H9 (cell line): Measurements from ENCODE around the gene NFKB2. TPM values are rescaled to one million over a fixed set of nuclear protein-coding genes. Genes with fewer than 3 reads are reported as not detected.

Experiments used
- DNase-seq: peaks from one replicate; pipeline ENCODE4 v3.0.0-alpha.2; 2017
- H2AFZ ChIP-seq: one replicate; pipeline ENCODE4 v1.6.1; 2013; ENCODE audit warnings: mild to moderate bottlenecking, low read length, control low read depth, moderate library complexity
- H2AK5ac ChIP-seq: 2 replicates; pipeline ENCODE4 v1.6.1; 2013; ENCODE audit warnings: low read length, control low read depth, mixed read lengths; ENCODE audit not compliant: insufficient read length
- H2BK120ac ChIP-seq: one replicate; pipeline ENCODE4 v1.6.1; 2013; ENCODE audit warnings: low read depth, mild to moderate bottlenecking, low read length, control low read depth, inconsistent platforms; ENCODE audit not compliant: poor library complexity, severe bottlenecking
- H2BK12ac ChIP-seq: 2 replicates; pipeline ENCODE4 v1.6.1; 2013; ENCODE audit warnings: low read length, control low read depth, mixed read lengths, low read depth; ENCODE audit not compliant: insufficient read length
- H2BK15ac ChIP-seq: 2 replicates; pipeline ENCODE4 v1.6.1; 2013; ENCODE audit warnings: low read depth, low read length, control low read depth
- H2BK20ac ChIP-seq: one replicate; pipeline ENCODE4 v1.6.1; 2013; ENCODE audit warnings: low read depth, mild to moderate bottlenecking, low read length, control low read depth, inconsistent platforms; ENCODE audit not compliant: poor library complexity, severe bottlenecking
- H2BK5ac ChIP-seq: 2 replicates; pipeline ENCODE4 v1.6.1; 2013; ENCODE audit warnings: low read length, control low read depth, mixed read lengths; ENCODE audit not compliant: insufficient read length
- H3K14ac ChIP-seq: 2 replicates; pipeline ENCODE4 v1.6.1; 2013; ENCODE audit warnings: low read length, control low read depth; ENCODE audit not compliant: insufficient read depth
- H3K18ac ChIP-seq: 2 replicates; pipeline ENCODE4 v1.6.1; 2013; ENCODE audit warnings: low read depth, mild to moderate bottlenecking, mixed read lengths, low read length, control low read depth; ENCODE audit not compliant: insufficient read length
- H3K23ac ChIP-seq: 2 replicates; pipeline ENCODE4 v1.6.1; 2013; ENCODE audit warnings: low read length, control low read depth, mixed read lengths, low read depth; ENCODE audit not compliant: insufficient read length
- H3K23me2 ChIP-seq: 2 replicates; pipeline ENCODE4 v1.6.1; 2013; ENCODE audit warnings: low read depth, mild to moderate bottlenecking, mixed read lengths, low read length, control low read depth; ENCODE audit not compliant: insufficient read length, poor library complexity, severe bottlenecking
- H3K27ac ChIP-seq: 2 replicates; pipeline ENCODE4 v1.5.1; 2013; ENCODE audit warnings: low read length, control low read depth, mixed read lengths, low read depth; ENCODE audit not compliant: insufficient read length
- H3K27me3 ChIP-seq: 2 replicates; pipeline ENCODE4 v1.6.1; 2013; ENCODE audit warnings: low read length, control low read depth, inconsistent platforms; ENCODE audit not compliant: insufficient read depth
- H3K4ac ChIP-seq: 2 replicates; pipeline ENCODE4 v1.6.1; 2013; ENCODE audit warnings: low read depth, mild to moderate bottlenecking, control low read depth, inconsistent platforms, low read length, moderate library complexity
- H3K4me1 ChIP-seq: 2 replicates; pipeline ENCODE4 v1.6.1; 2013; ENCODE audit warnings: low read length, control low read depth, inconsistent platforms; ENCODE audit not compliant: insufficient read depth
- H3K4me2 ChIP-seq: 2 replicates; pipeline ENCODE4 v1.6.1; 2013; ENCODE audit warnings: low read length, control low read depth, mixed read lengths; ENCODE audit not compliant: insufficient read length, insufficient read depth
- H3K56ac ChIP-seq: 2 replicates; pipeline ENCODE4 v1.6.1; 2013; ENCODE audit warnings: low read depth, mild to moderate bottlenecking, mixed read lengths, low read length, control low read depth; ENCODE audit not compliant: insufficient read length
- H3K79me1 ChIP-seq: 2 replicates; pipeline ENCODE4 v1.6.1; 2013; ENCODE audit warnings: low read depth, mild to moderate bottlenecking, moderate library complexity, low read length, control low read depth, inconsistent platforms; ENCODE audit not compliant: insufficient read depth, poor library complexity, severe bottlenecking
- H3K79me2 ChIP-seq: 2 replicates; pipeline ENCODE4 v1.6.1; 2013; ENCODE audit warnings: low read length, control low read depth, inconsistent platforms; ENCODE audit not compliant: insufficient read depth
- H3K9ac ChIP-seq: 2 replicates; pipeline ENCODE4 v1.6.1; 2013; ENCODE audit warnings: low read length, control low read depth, mixed read lengths; ENCODE audit not compliant: insufficient read length; ENCODE audit errors: extremely low read depth
- H3K9me3 ChIP-seq: one replicate; pipeline ENCODE4 v1.6.1; 2013; ENCODE audit warnings: low read depth, low read length, inconsistent platforms; ENCODE audit not compliant: control insufficient read depth
- H3T11ph ChIP-seq: one replicate; pipeline ENCODE4 v1.6.1; 2013; ENCODE audit warnings: mild to moderate bottlenecking, low read length, control low read depth, inconsistent platforms
- H4K20me1 ChIP-seq: one replicate; pipeline ENCODE4 v1.6.1; 2013; ENCODE audit not compliant: control insufficient read depth, insufficient read length, insufficient read depth
- H4K5ac ChIP-seq: 2 replicates; pipeline ENCODE4 v1.6.1; 2013; ENCODE audit warnings: low read depth, mild to moderate bottlenecking, mixed read lengths, low read length, control low read depth; ENCODE audit not compliant: insufficient read length
- H4K8ac ChIP-seq: replicated peaks from 2 replicates; pipeline ENCODE4 v1.6.1; 2013; ENCODE audit warnings: low read length, control low read depth, mixed read lengths, low read depth; ENCODE audit not compliant: insufficient read length
- H4K91ac ChIP-seq: 2 replicates; pipeline ENCODE4 v1.6.1; 2013; ENCODE audit warnings: low read depth, mild to moderate bottlenecking, moderate library complexity, mixed read lengths, low read length, control low read depth; ENCODE audit not compliant: insufficient read length
- H3K27ac Mint-ChIP-seq, 3 experiments: 2 replicates in 2 of 3; 3 replicates in 1 of 3; pipeline ENCODE4 v1.8.0; 2020 to 2021; ENCODE audit warnings: mixed read lengths in 3 of 3, mild to moderate bottlenecking in 1 of 3, moderate library complexity in 1 of 3
- H3K27me3 Mint-ChIP-seq: 2 replicates; pipeline ENCODE4 v1.8.0; 2021; ENCODE audit warnings: low read depth, mild to moderate bottlenecking, moderate library complexity, mixed read lengths
- H3K36me3 Mint-ChIP-seq, 3 experiments: 2 replicates in 2 of 3; 3 replicates in 1 of 3; pipeline ENCODE4 v1.8.0; 2020 to 2021; ENCODE audit warnings: low read depth in 3 of 3, mixed read lengths in 3 of 3; ENCODE audit not compliant: insufficient read depth in 1 of 3
- H3K4me1 Mint-ChIP-seq, 2 experiments: 2 replicates each; pipeline ENCODE4 v1.8.0; 2020; ENCODE audit warnings: mixed read lengths in 2 of 2
- H3K4me3 Mint-ChIP-seq, 2 experiments: 2 replicates in 1 of 2; 3 replicates in 1 of 2; pipeline ENCODE4 v1.8.0; 2020 to 2021; ENCODE audit warnings: mild to moderate bottlenecking in 2 of 2, mixed read lengths in 2 of 2, moderate library complexity in 1 of 2
- H3K9me3 Mint-ChIP-seq, 2 experiments: 2 replicates in 1 of 2; 3 replicates in 1 of 2; pipeline ENCODE4 v1.8.0; 2020; ENCODE audit warnings: mild to moderate bottlenecking in 2 of 2, mixed read lengths in 2 of 2, moderate library complexity in 1 of 2
- CTCF ChIP-seq: fragments of 200-600 bp; sonication (generic); conservative IDR thresholded peaks from 3 replicates; pipeline ENCODE4 v1.8.0; 2021; ENCODE audit warnings: antibody characterized with exemption, mild to moderate bottlenecking
- WGBS: extraction: QIAGEN DNeasy Blood & Tissue Kit; methylation state at CpG from one replicate; pipeline ENCODE4 v1.1.7; 2013; ENCODE audit warnings: missing lambda C conversion rate, low lambda C conversion rate, mixed read lengths; ENCODE audit not compliant: insufficient read length; ENCODE audit errors: extremely low coverage; 5-methylcytosine and 5-hydroxymethylcytosine counted together
- total RNA-seq: library from RNA; stranded (reverse); gene quantifications from 2 replicates; pipeline ENCODE4 v1.2.1, GENCODE V29; 2021

The NFKB2 gene
- total RNA-seq, 1 experiment from 2014 or later = 23.7 TPM

- Histone ChIP-seq H3K56ac (no peak overlapping the region), H3K23ac (no peak overlapping the region), H3K18ac (no peak overlapping the region), H2BK15ac (no peak overlapping the region), H3K4ac (no peak overlapping the region), H3K27me3 (peaks cover 26% of the 10 kb centered on the region; the same call in 1 of the 2 replicates), H3K23me2 (no peaks in the 10 kb centered on the region), H2AK5ac (no peak overlapping the region), H3K79me2 (no peaks in the 10 kb centered on the region), H2BK12ac (no peak overlapping the region), H3K4me1 (peaks cover 5% of the 10 kb centered on the region; the same call in 1 of the 2 replicates), H3K4me2 (no peak overlapping the region), H3K9ac (no peak overlapping the region), H3K14ac (no peak overlapping the region), H3K27ac (no peak overlapping the region), H2AFZ (no peak overlapping the region), H4K5ac (no peak overlapping the region), H4K20me1 (no peaks in the 10 kb centered on the region), H2BK5ac (no peak overlapping the region), H2BK20ac (no peak overlapping the region), H4K8ac (no peak overlapping the region), H2BK120ac (no peak overlapping the region), H3T11ph (no peak overlapping the region), H4K91ac (no peak overlapping the region), H3K79me1 (no peaks in the 10 kb centered on the region), H3K9me3 (no peaks in the 10 kb centered on the region)
- no peak overlapping the region for H3K27ac Mint-ChIP-seq
- no peak overlapping the region for H3K4me3 Mint-ChIP-seq
- H3K27me3 Mint-ChIP-seq = peaks cover 74% of the 10 kb centered on the region
- no peak for DNase-seq
- TF ChIP-seq CTCF = no peak
- no CpG with 5 or more reads among the region's 1 CpG for WGBS
- H3K36me3 Mint-ChIP-seq = no peaks in the 10 kb centered on the region
- no peaks in the 10 kb centered on the region for H3K9me3 Mint-ChIP-seq
- peaks cover 10 to 26% of the 10 kb centered on the region in 2 experiments for H3K4me1 Mint-ChIP-seq
Observed at GRCh38 chr10:102438374-102438773, 42.9 kb downstream of the NFKB2 start.
